Stimulated activated CD4-positive, alpha-beta T cell treated with anti-CD3 and anti-CD28 coated beads, TNF-alpha, amount 100 ng/mL, for 24 hours (primary cell): ENCODE results near the gene SLC35D1.
A peak's percentile ranks its signal among the peaks of the same experiment; 100 is the strongest.
"Not testable (repeated sequence)": the region's sequence is repeated elsewhere in the genome, so short reads cannot be mapped to it uniquely, and the experiment has no call there.

ENCODE experiments used
- DNase-seq, 3 experiments: peaks; one replicate each; pipeline ENCODE4 v3.0.0-alpha.2; 2020; ENCODE audit warnings: low read depth in 3 of 3

Gene SLC35D1

DNA sequence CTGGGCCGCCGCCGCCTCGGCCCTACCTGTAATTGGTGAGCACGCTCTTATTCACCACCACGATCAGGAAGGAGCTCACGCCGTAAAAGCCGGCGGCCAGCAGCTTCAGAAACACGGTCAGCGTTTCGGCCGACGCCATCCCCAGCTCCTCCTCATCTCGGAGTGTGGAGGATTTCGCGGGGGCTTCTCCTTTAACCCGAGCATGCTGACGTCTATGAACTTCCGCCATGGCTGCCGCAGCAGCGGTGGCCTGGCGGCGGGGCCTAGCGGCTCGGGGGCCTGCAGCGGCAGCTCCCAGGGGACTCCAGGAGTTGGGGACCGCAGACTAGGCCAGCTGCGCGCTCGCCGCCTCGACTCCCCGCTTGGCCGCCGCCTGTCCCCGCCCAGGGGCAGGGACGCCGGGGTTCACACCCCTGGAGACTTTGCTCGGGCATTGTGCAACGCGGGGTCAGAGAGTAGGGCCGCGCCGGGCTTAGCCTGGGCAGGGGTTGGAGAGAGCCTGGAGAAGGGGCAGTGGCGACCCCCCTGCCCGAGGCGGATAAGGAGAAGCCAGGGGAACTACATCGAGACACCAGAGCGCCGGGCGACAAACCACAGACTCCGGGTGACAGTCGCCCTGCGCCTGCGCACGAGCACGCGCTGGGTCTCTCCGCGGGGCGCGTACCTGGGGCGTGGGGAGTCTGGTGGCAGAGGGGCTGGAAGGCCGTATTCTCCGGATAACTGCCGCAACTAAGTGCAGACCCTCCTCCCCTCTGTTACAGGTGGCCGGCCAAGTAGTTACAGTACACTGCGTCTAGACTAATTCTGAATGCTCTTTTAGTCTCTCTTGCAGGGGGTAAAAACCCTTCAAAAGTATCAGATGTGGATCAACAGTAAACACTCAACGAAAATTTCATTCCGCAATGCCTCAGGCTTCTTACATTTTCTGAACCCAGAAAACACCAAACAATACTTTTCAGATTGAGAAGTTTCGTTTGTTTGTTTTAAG lies at the start of gene SLC35D1:
TSS of gene SLC35D1 (minus strand) at position 364 of the 988 bp plus-strand sequence. CDS start at position 229, 135 bp downstream.
- peak; percentile 55 to 79 (median 69) for DNase-seq

DNA sequence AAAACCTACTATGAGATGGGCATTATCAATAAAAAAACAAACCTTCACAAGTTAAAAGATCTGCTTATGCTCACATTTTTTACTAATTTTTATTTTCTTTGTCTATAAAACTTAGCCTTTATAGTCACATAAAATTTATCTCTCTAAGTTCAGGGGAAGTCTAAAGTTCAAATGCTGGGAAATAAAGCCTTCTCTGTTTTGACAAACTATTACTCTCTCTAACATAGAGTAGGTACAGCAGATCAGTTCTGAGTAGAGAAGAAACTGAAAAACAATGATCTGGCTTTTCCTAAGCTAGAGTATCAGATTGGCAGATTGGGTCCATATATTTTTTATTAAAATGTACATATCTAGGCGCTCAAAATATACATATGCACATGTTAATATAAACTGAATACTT lies 49.6 kb upstream of the SLC35D1 start:
- DNase-seq, result no peak

DNA sequence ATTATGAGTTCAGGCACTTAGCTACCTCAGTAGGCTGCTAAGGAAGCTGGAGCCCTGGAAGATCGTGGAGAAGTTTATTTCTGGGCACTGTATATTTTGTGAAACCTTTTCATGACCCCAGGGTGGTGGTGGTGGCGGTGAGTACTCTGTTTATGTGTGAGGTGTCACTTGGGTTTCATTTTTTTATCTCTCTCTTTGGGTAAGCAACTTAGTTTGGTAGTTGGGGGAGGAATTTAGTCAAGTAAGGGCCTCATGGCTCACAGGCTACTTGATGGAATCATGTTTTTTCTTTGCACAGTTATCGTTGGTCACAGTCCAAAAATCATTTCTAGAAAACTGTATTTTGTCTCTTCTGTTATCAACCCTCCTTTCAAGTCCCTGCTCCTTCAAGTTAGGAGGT lies 46.9 kb upstream of the SLC35D1 start:
- no peak for DNase-seq

- no peak for DNase-seq
Observed at GRCh38 chr1:67097305-67097704, 43.4 kb upstream of the SLC35D1 start.

GRCh38 chr1:67094191-67094590 lies 40.2 kb upstream of the SLC35D1 start:
- DNase-seq, result no peak

GRCh38 chr1:67089685-67090208 lies 35.8 kb upstream of the SLC35D1 start:
- no peak for DNase-seq

DNA sequence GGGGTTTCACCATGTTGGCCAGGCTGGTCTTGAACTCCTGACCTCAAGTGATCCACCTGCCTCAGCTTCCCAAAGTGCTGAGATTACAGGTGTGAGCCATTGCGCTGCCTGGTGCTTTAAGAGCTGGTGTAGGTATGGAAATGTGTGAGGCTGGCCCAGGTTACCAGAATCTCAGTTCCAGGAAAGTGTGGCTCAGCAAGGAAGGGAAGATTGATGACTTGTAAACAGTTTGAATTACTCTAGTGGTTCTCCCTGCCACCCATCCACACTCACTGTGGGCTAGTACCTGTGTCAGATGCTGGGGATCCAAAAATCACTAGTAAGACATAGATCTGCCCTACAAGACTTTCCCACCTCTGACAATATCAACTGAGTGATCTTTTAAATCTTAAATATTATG lies 34.5 kb upstream of the SLC35D1 start:
- no peak for DNase-seq

DNA sequence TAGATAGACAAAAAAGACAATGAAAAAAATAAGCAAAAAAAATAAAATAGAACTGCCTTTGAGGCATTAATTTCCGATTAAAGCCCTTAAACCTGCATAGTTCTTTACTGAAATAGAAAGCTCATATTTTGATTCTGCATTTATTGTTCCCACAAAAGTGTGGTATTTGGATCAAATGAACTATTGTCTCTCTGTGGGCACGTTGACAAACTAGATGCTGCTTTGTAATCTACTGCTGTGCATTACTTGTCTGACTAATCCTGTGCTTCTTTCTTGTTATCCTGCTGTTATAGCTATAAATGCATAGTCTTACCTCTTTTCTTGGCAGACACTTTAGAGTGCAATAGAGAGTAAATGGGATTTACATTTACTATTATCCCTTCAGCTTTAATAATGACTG lies 31.4 kb upstream of the SLC35D1 start:
- no peak for DNase-seq

DNA sequence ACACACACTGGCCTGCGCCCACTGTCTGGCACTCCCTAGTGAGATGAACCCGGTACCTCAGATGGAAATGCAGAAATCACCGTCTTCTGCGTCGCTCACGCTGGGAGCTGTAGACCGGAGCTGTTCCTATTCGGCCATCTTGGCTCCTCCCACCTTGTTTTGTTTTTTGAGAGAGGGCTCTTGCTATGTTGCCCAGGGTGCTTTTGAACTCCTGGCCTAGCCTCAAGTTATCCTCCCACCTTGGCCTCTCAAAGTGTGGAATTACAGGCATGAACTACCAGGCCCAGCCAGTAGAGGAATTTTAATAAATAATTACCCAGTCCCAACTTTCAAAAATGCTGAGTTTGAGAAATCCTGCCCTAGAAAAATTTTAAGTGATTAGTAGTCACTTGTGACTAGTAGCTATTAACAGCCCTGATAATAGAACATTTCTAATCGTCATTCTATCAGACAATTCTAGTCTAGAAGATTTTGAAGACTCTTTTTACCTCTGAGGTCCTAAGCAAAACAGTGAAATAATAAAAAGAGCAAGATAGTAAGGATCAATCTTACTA lies 30.9 kb upstream of the SLC35D1 start:
- DNase-seq, result no peak

GRCh38 chr1:67078291-67078690 lies 24.3 kb upstream of the SLC35D1 start:
- DNase-seq, result no peak

GRCh38 chr1:67077593-67077992 lies 23.6 kb upstream of the SLC35D1 start:
- DNase-seq, result no peak

DNA sequence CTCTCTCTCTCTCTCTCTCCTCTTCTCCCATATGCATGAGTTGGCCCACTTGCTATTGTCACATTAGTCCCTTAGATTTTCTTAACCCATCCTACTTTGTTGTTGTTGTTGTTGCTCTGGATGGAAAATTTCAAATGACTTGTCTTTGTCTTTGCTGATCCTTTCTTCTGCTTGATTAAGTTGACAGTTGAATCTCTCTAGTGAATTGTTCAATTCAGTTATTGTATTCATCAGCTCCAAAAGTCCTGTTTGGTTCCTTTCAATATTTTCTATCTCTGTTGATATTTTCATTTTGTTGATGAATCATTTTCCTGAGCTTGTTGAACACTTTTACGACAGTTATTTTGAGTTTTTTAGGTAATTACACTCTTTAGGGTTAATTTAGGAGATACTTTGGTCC lies 18.8 kb upstream of the SLC35D1 start:
- DNase-seq, result no peak

DNA sequence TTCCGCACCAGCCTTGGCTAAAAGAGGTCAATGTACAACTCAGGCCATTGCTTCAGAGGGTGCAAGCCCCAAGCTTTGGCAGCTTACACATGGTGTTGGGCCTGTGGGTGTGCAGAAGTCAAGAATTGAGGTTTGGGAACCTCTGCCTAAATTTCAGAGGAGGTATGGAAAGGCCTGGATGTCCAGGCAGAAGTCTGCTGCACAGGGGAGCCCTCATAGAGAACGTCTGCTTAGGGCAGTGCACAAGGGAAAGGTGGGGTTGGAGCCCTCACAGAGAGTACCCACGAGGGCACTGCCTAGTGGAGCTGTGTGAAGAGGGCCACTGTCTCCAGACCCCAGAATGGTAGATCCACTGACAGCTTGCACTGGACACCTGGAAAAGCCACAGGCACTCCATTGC lies 13.7 kb upstream of the SLC35D1 start:
- not testable (repeated sequence) for DNase-seq

DNA sequence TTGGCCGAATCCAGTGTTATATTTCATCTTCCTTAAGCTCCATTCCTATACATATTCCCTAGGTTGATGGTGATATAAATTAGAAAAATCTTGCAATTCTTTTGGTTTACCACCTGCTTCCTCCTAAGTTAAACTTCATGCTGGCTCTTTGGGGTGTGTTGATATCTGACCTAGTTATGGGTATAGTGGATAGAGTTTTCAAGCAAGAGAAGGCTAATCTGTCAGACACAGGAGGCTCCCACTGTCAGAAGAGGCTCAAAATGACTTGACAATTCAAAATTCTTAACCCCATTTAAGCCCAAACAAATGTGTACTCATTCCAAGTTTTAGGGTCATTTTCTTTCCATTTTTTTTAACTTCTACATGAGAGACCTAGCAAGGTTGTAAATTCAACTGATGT lies 8.5 kb upstream of the SLC35D1 start:
- DNase-seq, result no peak

- DNase-seq, result no peak
Observed at GRCh38 chr1:67061266-67061665, 7.3 kb upstream of the SLC35D1 start.

- no peak for DNase-seq
Observed at GRCh38 chr1:67060811-67061218, 6.9 kb upstream of the SLC35D1 start.

GRCh38 chr1:67059346-67059745 lies 5.4 kb upstream of the SLC35D1 start:
- DNase-seq, result no peak

DNA sequence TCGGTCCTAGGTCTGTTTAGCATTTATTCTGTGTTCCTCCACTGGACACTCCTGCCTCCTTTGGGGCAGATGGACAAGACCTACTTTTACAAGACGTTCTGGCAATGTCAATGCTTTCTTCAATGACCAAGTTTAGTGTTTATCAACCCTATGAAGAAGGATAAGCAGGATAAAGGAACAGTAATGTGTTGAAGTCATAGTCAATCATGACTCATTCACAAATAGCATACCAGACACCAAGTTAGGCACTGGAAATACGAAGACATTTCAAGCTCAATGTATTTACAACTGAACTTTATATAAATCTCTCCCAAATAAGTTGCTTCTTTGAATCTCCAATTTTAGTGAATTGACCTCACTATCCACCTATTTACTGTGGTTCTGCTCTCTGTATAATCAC lies 4.8 kb upstream of the SLC35D1 start:
- DNase-seq, result no peak

DNA sequence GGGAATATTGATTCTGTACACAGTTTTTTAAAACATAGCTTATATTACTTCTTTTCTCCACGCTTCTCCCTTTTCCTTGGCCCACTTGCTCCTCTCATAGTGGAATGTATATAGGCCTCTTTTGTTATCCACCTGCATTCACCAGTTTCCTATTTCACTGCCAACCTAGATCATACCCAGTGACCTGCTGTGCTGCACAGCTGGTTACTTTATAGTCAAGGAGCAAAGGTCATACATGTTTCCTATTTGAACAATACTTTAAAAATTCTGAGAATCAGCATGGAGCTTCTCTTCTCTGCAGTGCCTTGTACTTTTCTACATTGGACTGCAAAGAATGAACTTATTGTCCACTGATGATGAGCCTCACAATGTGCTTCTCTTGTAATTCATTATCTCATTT lies 4.3 kb upstream of the SLC35D1 start:
- DNase-seq, result no peak

DNA sequence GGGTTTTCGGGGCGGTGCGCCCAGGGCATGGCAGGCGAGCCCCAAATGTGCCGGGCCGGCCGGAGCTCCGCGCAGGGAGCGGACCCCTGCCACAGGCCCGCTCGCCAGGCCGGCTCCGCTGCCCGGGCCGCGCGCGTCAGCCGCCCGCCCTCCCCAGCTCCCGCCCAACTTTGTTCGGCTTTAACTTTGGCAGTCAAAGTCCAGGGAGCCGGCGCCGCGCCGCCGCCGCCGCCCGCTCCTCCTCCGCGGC lies 488 bp downstream of the SLC35D1 start:
- DNase-seq, result no peak

GRCh38 chr1:67052741-67053534 lies 1.0 kb downstream of the SLC35D1 start:
- DNase-seq, result peak; percentile 1 to 11 (median 4)

- no peak for DNase-seq
Observed at GRCh38 chr1:67051196-67051595, 2.8 kb downstream of the SLC35D1 start.
